Kidney capillary endothelial cell (primary cell): ENCODE measurements around the gene TFPT.

Experiments
- DNase-seq: peaks from one replicate; pipeline ENCODE4 v3.0.0-alpha.2; 2018; ENCODE audit warnings: low spot score

Gene TFPT

DNA sequence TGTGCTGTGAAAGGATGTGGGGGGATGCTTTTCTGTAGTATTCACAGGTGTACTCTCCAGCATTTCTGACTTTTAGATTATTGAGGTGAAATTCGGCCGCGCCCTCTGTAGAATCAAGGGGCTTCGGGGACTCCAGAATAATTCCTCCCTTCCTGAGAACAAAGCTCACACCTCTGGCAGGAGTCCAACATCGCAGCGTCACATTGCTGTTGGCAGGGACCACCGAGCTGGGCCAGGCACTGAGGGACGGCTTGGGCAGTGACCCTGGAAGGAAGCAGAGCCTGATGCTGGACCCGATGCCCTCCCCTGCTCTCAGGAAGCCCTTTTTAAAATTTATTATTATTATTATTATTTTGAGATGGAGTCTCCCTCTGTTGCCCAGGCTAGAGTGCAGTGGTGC, 40.6 kb downstream of the TFPT start:
- no peak for DNase-seq

DNA sequence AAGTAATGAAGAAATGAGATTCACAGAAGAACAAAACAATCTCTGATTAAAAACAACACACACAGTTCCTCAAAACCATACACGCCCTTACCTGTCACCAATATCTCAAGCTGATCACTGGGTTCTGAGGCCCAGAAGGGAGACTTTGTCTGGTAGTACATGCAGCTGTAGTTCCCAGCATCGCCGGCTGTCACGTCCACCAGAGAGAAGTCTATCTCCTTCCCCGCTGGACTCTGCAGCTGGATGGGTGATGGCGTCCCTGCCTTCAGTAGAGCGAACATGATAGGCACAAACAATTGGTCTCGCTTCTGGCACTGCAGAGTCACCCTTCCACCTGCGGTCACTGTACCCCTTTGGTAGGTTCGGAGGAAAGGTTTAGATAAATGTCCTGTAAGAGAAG, 41.6 kb downstream of the TFPT start:
- DNase-seq = no peak

DNA sequence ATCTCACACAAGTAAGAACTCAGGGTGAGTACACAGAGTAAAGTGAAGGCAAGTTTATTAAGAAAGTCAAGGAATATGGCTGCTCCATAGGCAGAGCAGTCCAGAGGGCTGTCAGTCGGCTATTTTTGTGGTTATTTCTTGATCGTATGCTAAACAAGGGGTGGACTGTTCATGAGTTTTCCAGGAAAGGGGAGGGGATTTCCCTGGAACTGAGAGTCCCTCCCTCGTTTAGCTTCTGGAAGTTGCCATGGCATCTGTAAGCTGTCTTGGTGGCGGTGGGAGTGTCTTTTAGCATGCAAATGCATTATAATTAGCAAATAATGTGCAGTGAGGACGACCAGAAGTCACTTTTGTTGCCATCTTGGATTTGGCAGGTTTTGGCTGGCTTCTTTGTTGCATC, 46.0 kb downstream of the TFPT start:
- DNase-seq = no peak

DNA sequence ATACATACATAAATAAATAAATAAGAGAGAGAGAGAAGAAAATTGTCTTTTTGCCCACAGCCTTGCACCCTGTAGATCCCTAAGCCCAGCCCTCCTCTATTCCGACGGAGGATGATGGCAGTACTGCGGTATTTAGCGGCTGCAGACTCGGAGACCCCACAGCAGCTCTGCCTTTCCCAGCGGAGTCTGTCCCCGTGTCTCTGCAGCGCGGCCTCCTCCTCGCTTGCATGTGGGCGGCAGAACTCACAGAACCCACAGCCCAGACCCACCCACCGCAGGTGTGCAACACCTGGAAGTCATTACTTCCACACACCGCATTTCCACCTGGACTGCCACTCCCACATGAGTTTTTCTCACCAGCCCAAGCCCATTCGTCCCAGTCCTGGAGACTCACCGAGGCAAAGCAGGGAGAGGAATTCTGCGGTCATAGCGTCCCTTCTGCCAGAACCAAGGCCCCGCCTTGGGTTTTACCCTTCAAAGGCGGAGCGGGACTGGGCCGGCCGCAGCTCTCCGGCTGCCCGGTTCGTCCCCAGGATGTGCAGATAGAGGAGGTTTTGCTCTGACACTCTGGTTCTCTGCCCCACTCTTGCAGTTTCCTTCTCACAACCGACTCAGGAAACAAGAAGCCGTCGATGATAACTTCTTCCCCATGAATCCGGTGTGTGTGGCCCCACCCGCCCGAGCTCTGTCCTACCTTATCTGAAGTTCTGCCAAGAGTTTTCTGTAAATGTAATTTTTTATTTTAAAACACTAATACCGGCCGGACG, 51.9 kb downstream of the TFPT start, which contains the start of gene VSTM1:
TSS of gene VSTM1 (minus strand) at position 548 of the 767 bp plus-strand sequence. CDS start at position 428, 120 bp downstream.
- DNase-seq = no peak

DNA sequence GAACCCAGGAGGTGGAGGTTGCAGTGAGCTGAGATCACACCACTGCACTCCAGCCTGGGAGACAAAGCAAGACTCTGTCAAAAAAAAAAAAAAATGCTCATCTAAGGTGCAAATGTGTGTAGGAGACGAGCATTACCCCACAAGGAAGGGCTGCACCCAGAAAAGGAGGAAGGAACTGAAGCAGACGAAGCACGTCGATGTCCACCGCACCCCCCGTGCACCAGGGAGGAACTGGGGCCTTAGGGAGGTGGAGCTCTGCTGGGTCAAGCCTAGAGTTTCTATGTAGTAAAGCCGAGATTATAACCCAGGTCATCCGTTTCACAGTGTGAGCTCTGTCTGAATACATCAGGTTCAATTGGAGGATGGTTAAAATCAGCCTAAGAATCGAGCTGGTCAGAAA, 52.8 kb downstream of the TFPT start:
- DNase-seq = no peak
